GM20000 (cell line): ENCODE data around the gene MAN2B2.

Source experiments
- DNase-seq: peaks from one replicate; pipeline ENCODE4 v3.0.0; 2012; ENCODE audit warnings: low spot score
- CTCF ChIP-seq: IDR thresholded peaks from 2 replicates; pipeline ENCODE4 v1.5.1; 2012; ENCODE audit warnings: mild to moderate bottlenecking, control low read depth; ENCODE audit errors: extremely low read depth, missing control alignments

Gene MAN2B2

DNA sequence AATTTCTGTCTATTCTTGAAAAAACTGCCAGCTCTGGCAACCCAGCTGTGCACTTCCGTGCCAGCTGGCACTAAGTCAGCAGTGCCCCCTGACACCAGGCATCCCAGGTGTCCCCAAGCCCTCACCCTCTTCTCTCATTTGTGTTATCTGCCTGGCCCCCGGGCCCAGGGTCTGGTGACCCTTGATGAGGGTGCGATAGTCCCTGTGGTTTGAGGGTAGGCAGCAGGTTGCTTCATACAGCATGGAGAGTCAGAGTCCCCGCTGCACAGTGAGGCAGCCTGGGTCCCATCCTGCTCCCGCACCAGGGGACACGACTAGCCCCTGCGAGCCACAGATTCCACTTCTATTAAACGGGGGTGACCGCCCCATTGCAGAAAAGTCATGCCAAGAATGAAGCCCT is 1.9 kb downstream of the MAN2B2 start:
- TF ChIP-seq CTCF, result no peak
- no peak for DNase-seq

DNA sequence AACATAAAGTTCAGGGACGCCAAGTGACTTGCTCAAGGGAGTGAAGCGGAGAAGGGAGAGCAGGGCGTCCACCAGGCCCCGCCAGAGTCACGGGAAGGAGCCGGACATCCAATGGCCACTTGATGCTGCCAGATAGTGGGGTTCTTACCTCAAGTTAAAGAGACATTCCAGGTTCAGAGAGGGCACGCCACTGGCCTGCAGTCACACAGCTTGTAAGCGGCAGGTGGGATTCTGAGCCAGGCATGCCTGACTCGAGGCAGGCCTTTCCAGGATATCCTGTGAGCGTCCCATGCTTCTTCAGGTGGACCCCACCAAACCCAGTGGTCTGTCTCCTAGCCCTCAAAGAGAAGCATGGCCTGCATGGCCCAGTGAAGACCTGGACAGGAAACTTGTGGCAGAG is 2.4 kb downstream of the MAN2B2 start:
- DNase-seq, result no peak
- no peak for TF ChIP-seq CTCF

- DNase-seq, result no peak
- no peak for TF ChIP-seq CTCF
Measured at GRCh38 chr4:6578221-6578620, 3.2 kb downstream of the MAN2B2 start.

- TF ChIP-seq CTCF, result no peak
Measured at GRCh38 chr4:6580353-6580752, 5.4 kb downstream of the MAN2B2 start.

DNA sequence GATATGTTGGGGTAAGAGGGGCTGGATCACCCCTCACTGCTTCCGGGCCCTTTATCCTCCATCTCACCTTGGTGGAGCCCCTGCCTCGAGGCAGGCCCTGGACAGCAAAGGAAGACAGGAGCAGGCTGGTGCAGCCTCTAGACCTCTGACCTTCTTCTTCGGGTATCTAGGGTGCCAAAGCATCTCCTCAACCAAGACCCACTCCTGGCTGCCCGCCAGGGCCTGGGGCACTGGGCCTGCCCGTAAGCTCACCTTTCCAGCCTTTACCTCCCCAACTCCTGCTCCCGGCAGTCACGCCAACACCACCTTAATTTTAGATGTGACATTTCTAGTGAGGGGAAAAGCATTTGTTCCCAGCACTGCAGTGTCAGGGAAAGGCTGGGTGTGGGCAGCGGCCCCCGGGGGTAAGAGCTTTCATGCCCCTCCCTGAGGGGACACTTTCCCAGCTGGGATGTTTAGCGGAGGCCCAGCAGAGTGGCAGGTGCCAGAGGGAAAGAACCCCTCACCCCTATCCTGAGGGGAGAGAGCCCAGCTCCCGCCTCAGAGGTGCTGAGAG is 6.7 kb downstream of the MAN2B2 start:
- DNase-seq, result no peak
- TF ChIP-seq CTCF, result no peak

More at GRCh38 chr4:6580353-6580752, 5.4 kb downstream of the MAN2B2 start:
- no peak for DNase-seq

- no peak for DNase-seq
- no peak for TF ChIP-seq CTCF
Measured at GRCh38 chr4:6582889-6583490, 8.0 kb downstream of the MAN2B2 start.

GRCh38 chr4:6584865-6585264 is 9.9 kb downstream of the MAN2B2 start:
- TF ChIP-seq CTCF, result no peak
- no peak for DNase-seq
